Neural cell (in vitro differentiated cells): Measurements from ENCODE around the gene PTPRK. TPM values are rescaled to one million over a fixed set of nuclear protein-coding genes. Genes with fewer than 3 reads are reported as not detected.

Experiments used
- H2AFZ ChIP-seq: fragments of 200-600, 300-800 bp; sonication (generic), shearing (Covaris generic); 2 replicates; pipeline ENCODE4 v1.6.0; 2014; ENCODE audit warnings: low read depth, mild to moderate bottlenecking, antibody characterized with exemption, low read length, moderate library complexity
- H3F3A ChIP-seq: fragments of 200-600 bp; shearing (Covaris generic); 2 replicates; pipeline ENCODE4 v1.6.1; 2016; ENCODE audit warnings: mild to moderate bottlenecking, moderate library complexity, mixed read lengths, antibody characterized with exemption, low read length; ENCODE audit not compliant: insufficient read depth, poor library complexity, severe bottlenecking
- H3K27ac ChIP-seq: fragments of 200-600, 300-800 bp; sonication (generic), shearing (Covaris generic); 2 replicates; pipeline ENCODE4 v1.5.1; 2014; ENCODE audit warnings: mild to moderate bottlenecking, low read length, moderate library complexity
- H3K27me3 ChIP-seq: fragments of 300-800, 200-600 bp; sonication (generic), shearing (Covaris generic); 2 replicates; pipeline ENCODE4 v1.6.0; 2014; ENCODE audit warnings: mild to moderate bottlenecking, low read depth, low read length, moderate library complexity; ENCODE audit not compliant: insufficient read depth
- H3K36me3 ChIP-seq: fragments of 300-800, 200-600 bp; sonication (generic), shearing (Covaris generic); 2 replicates; pipeline ENCODE4 v1.5.1; 2014; ENCODE audit warnings: mild to moderate bottlenecking, antibody characterized with exemption, low read length, moderate library complexity; ENCODE audit not compliant: insufficient read depth
- H3K4me2 ChIP-seq: fragments of 300-800, 200-600 bp; sonication (generic), shearing (Covaris generic); 2 replicates; pipeline ENCODE4 v1.6.0; 2014; ENCODE audit warnings: mild to moderate bottlenecking, low read length
- H3K4me3 ChIP-seq: fragments of 300-800, 200-600 bp; sonication (generic), shearing (Covaris generic); 2 replicates; pipeline ENCODE4 v1.5.1; 2014; ENCODE audit warnings: mild to moderate bottlenecking, low read length, moderate library complexity
- H3K79me2 ChIP-seq: fragments of 200-600 bp; shearing (Covaris generic); replicated peaks from 2 replicates; pipeline ENCODE4 v1.6.0; 2014; ENCODE audit warnings: mild to moderate bottlenecking, low read length, moderate library complexity; ENCODE audit not compliant: insufficient read depth
- H3K9ac ChIP-seq: fragments of 300-800, 200-600 bp; sonication (generic), shearing (Covaris generic); 2 replicates; pipeline ENCODE4 v1.6.1; 2016; ENCODE audit warnings: mild to moderate bottlenecking, low read length, mixed read lengths
- H3K9me2 ChIP-seq: fragments of 200-600 bp; shearing (Covaris generic); 2 replicates; pipeline ENCODE4 v1.6.1; 2016; ENCODE audit warnings: mild to moderate bottlenecking, low read length, mixed read lengths; ENCODE audit not compliant: insufficient read depth
- H3K9me3 ChIP-seq: fragments of 200-600, 300-800 bp; sonication (generic), shearing (Covaris generic); 2 replicates; pipeline ENCODE4 v1.6.1; 2016; ENCODE audit warnings: mild to moderate bottlenecking, mixed run types, low read length, moderate library complexity, mixed read lengths
- H4K20me1 ChIP-seq: fragments of 200-600 bp; shearing (Covaris generic); 2 replicates; pipeline ENCODE4 v1.6.1; 2016; ENCODE audit warnings: mild to moderate bottlenecking, mixed run types; ENCODE audit not compliant: insufficient read depth
- CTCF ChIP-seq: fragments of 450-650 bp; IDR thresholded peaks from 2 replicates; pipeline ENCODE4 v1.5.1; 2014; ENCODE audit warnings: antibody characterized with exemption, mild to moderate bottlenecking, moderate library complexity; ENCODE audit not compliant: poor library complexity, severe bottlenecking
- EP300 ChIP-seq: fragments of 450-650 bp; conservative IDR thresholded peaks from 2 replicates; pipeline ENCODE4 v1.6.1; 2014; ENCODE audit warnings: antibody characterized with exemption, mild to moderate bottlenecking, moderate library complexity; ENCODE audit not compliant: poor library complexity, severe bottlenecking
- EZH2 ChIP-seq: fragments of 200-600, 300-800 bp; shearing (Covaris generic), sonication (generic); IDR thresholded peaks from 2 replicates; pipeline ENCODE4 v1.6.1; 2014; ENCODE audit warnings: antibody characterized with exemption, low read length, borderline replicate concordance, mild to moderate bottlenecking; ENCODE audit not compliant: insufficient read depth, poor library complexity, severe bottlenecking
- MXI1 ChIP-seq: fragments of 450-650 bp; conservative IDR thresholded peaks from 2 replicates; pipeline ENCODE4 v1.6.1; 2014; ENCODE audit warnings: antibody characterized with exemption, mild to moderate bottlenecking; ENCODE audit not compliant: poor library complexity, severe bottlenecking
- POLR2AphosphoS5 ChIP-seq: IDR thresholded peaks from 2 replicates; pipeline ENCODE4 v1.6.1; 2012
- RAD21 ChIP-seq: fragments of 450-650 bp; conservative IDR thresholded peaks from 2 replicates; pipeline ENCODE4 v1.6.1; 2014; ENCODE audit warnings: antibody characterized with exemption, mild to moderate bottlenecking, moderate library complexity
- REST ChIP-seq: IDR thresholded peaks from 2 replicates; pipeline ENCODE4 v1.6.1; 2012; ENCODE audit warnings: borderline replicate concordance
- SMC3 ChIP-seq: fragments of 450-650 bp; conservative IDR thresholded peaks from 2 replicates; pipeline ENCODE4 v1.6.1; 2014; ENCODE audit warnings: antibody characterized with exemption, mild to moderate bottlenecking, moderate library complexity; ENCODE audit not compliant: poor library complexity
- TAF1 ChIP-seq: IDR thresholded peaks from 2 replicates; pipeline ENCODE4 v1.6.1; 2012; ENCODE audit warnings: low read depth
- polyA plus RNA-seq: library from polyadenylated mRNA; depleted of rRNA; stranded (reverse); fragments of >200 nt; gene quantifications from 2 replicates; pipeline ENCODE4 v1.2.3, GENCODE V29; 2014

Gene PTPRK
- polyA plus RNA-seq, 1 donor from 2014 or later, result 10.4 TPM

- Histone ChIP-seq H3K79me2 (no peaks in the 10 kb centered on the region), H3K9me2 (no peaks in the 10 kb centered on the region), H3K4me2 (no peak overlapping the region), H4K20me1 (no peaks in the 10 kb centered on the region), H3K4me3 (no peak overlapping the region), H3K27me3 (no peaks in the 10 kb centered on the region), H3K27ac (no peak overlapping the region), H3F3A (no peaks in the 10 kb centered on the region), H3K9ac (no peak overlapping the region), H3K36me3 (no peaks in the 10 kb centered on the region), H3K9me3 (no peaks in the 10 kb centered on the region), H2AFZ (no peak overlapping the region)
- TF ChIP-seq RAD21 (no peak), MXI1 (no peak), SMC3 (no peak), REST (no peak), EP300 (no peak), POLR2AphosphoS5 (no peak), TAF1 (no peak), EZH2 (no peak), CTCF (no peak)
Measured at GRCh38 chr6:128121610-128122009, 398.8 kb downstream of the PTPRK start.

GRCh38 chr6:128121190-128121589, 399.2 kb downstream of the PTPRK start:
- TF ChIP-seq EZH2 (no peak), SMC3 (no peak), POLR2AphosphoS5 (no peak), EP300 (no peak), MXI1 (no peak), RAD21 (no peak), CTCF (no peak), TAF1 (no peak), REST (no peak)
- Histone ChIP-seq H3K36me3 (no peaks in the 10 kb centered on the region), H3K79me2 (no peaks in the 10 kb centered on the region), H4K20me1 (no peaks in the 10 kb centered on the region), H3K27ac (no peak overlapping the region), H3K9ac (no peak overlapping the region), H3K4me2 (no peak overlapping the region), H2AFZ (no peak overlapping the region), H3K27me3 (no peaks in the 10 kb centered on the region), H3K9me2 (no peaks in the 10 kb centered on the region), H3K9me3 (no peaks in the 10 kb centered on the region), H3F3A (no peaks in the 10 kb centered on the region), H3K4me3 (no peak overlapping the region)
